A549 treated with AZD2906 at 1 μM for 4 hours (cell line): Measurements from ENCODE around the gene LIPJ. TPM values are rescaled to one million over a fixed set of nuclear protein-coding genes. Genes with fewer than 3 reads are reported as not detected.

Source experiments
- total RNA-seq: library from RNA; stranded (reverse); fragments of 200-300 nt; extraction: Qiagen RNA extraction; gene quantifications from 5 replicates; pipeline ENCODE4 v1.2.3, GENCODE V29; 2022

Gene LIPJ, protein sequence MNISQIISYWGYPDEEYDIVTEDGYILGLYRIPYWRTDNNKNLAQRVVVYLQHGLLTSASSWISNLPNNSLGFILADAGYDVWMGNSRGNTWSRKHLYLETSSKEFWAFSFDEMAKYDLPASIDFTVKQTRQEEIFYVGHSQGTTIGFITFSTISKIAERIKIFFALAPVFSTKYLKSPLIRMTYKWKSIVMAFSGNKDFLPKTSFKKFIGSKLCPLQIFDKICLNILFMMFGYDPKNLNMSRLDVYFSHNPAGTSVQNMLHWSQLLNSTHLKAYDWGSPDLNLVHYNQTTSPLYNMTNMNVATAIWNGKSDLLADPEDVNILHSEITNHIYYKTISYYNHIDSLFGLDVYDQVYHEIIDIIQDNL
- total RNA-seq: not detected in 5 replicates

DNA sequence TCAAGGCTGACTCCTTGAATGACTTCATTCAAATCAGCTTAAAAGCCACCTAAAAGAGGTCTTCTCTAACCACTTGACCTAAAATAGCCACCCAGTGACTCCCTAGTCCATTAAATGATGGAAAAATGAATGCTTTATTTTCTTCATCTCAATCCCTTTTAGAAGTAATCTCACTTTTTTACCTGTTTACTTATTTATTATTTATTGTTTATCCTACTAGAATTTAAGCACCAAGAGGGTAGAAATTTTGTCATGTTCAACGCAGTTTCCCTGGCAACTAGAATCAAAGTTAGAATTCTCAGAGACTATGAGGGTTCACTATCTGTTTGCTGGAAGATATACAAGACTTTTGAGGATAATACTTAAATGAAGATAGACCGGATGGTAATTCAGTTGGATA lies at the start of gene LIPJ:
Gene LIPJ (plus strand): TSS at position 301 of the 400 bp plus-strand sequence. CDS start 3,926 bp downstream, outside the sequence.

GRCh38 chr10:88582806-88583583 lies 3.6 kb upstream of the LIPJ start, which contains the start of gene RNLS:
Gene RNLS (minus strand): TSS chr10:88583318.

Other genes with a start within 250 kb of the LIPJ start
- 6.9 to 9.3 TPM (median 8.8 TPM) in 5 replicates for gene RNLS, start 3.4 kb upstream of the LIPJ start, total RNA-seq
- gene LIPF, start 77.7 kb downstream of the LIPJ start, total RNA-seq: not detected in 5 replicates
- not detected in 5 replicates for gene LIPK, start 119.5 kb downstream of the LIPJ start, total RNA-seq
- gene LIPN, start 173.3 kb downstream of the LIPJ start, total RNA-seq: not detected in 5 replicates
- not detected in 5 replicates for gene LIPM, start 216.0 kb downstream of the LIPJ start, total RNA-seq